ENCODE data around the gene POM121.
"Not testable (repeated sequence)": the region's sequence is repeated elsewhere in the genome, so short reads cannot be mapped to it uniquely, and the experiment has no call there.

GRCh38 chr7:72948714-72949113 is 23.8 kb downstream of the POM121 start:
- TF ChIP-seq, protein P1, sequence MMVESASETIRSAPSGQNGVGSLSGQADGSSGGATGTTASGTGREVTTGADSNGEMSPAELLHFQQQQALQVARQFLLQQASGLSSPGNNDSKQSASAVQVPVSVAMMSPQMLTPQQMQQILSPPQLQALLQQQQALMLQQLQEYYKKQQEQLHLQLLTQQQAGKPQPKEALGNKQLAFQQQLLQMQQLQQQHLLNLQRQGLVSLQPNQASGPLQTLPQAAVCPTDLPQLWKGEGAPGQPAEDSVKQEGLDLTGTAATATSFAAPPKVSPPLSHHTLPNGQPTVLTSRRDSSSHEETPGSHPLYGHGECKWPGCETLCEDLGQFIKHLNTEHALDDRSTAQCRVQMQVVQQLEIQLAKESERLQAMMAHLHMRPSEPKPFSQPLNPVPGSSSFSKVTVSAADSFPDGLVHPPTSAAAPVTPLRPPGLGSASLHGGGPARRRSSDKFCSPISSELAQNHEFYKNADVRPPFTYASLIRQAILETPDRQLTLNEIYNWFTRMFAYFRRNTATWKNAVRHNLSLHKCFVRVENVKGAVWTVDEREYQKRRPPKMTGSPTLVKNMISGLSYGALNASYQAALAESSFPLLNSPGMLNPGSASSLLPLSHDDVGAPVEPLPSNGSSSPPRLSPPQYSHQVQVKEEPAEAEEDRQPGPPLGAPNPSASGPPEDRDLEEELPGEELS (CRISPR knock-in tag; IDR thresholded peaks at IDR 0.05) = not testable (repeated sequence)
- TF ChIP-seq E2F1 (CRISPR knock-in tag; IDR thresholded peaks at IDR 0.05); ZNF121 (CRISPR knock-in tag; IDR thresholded peaks at IDR 0.05); ZNF138 (CRISPR knock-in tag; conservative IDR thresholded peaks at IDR 0.05); MAX (CRISPR knock-in tag; IDR thresholded peaks at IDR 0.05); ATF3 (CRISPR knock-in tag; conservative IDR thresholded peaks at IDR 0.05): not testable (repeated sequence)
- TF ChIP-seq, protein P2, sequence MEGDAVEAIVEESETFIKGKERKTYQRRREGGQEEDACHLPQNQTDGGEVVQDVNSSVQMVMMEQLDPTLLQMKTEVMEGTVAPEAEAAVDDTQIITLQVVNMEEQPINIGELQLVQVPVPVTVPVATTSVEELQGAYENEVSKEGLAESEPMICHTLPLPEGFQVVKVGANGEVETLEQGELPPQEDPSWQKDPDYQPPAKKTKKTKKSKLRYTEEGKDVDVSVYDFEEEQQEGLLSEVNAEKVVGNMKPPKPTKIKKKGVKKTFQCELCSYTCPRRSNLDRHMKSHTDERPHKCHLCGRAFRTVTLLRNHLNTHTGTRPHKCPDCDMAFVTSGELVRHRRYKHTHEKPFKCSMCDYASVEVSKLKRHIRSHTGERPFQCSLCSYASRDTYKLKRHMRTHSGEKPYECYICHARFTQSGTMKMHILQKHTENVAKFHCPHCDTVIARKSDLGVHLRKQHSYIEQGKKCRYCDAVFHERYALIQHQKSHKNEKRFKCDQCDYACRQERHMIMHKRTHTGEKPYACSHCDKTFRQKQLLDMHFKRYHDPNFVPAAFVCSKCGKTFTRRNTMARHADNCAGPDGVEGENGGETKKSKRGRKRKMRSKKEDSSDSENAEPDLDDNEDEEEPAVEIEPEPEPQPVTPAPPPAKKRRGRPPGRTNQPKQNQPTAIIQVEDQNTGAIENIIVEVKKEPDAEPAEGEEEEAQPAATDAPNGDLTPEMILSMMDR (IDR thresholded peaks at IDR 0.05) = not testable (repeated sequence)
